Measurements from ENCODE around the gene OR2V1. TPM values are rescaled to one million over a fixed set of nuclear protein-coding genes. Genes with fewer than 3 reads are reported as not detected.
A peak's percentile ranks its signal among the peaks of the same experiment; 100 is the strongest.
"Not testable (repeated sequence)": the region's sequence is repeated elsewhere in the genome, so short reads cannot be mapped to it uniquely, and the experiment has no call there.

The OR2V1 gene
- total RNA-seq, 5 donors from 2014 or later (not counting 1 experiment from before 2014, with no cell fraction given) = not detected

GRCh38 chr5:181160755-181161533 is 30.0 kb upstream of the OR2V1 start:
- H3K4me1 Mint-ChIP-seq = peaks cover 26 to 42% (median 31%) of the 10 kb centered on the region in 3 donors
- peaks cover 4 to 41% of the 10 kb centered on the region in 2 donors for H3K27me3 Mint-ChIP-seq
- POLR2A ChIA-PET; H3K36me3 Mint-ChIP-seq; H3K9me3 Mint-ChIP-seq; H3K9me3 ChIP-seq; H3K36me3 ChIP-seq (ENCODE audit: control insufficient read depth in 2 of 2, extremely low read depth in 1 of 2, insufficient read depth in 1 of 2, low read length in 1 of 2): not testable (repeated sequence)
- peak overlapping the region; percentile 52 to 83 (median 65) for H3K4me3 Mint-ChIP-seq
- H3K4me3 ChIP-seq (ENCODE audit: control insufficient read depth in 1 of 2, extremely low read depth in 1 of 2, low read length in 1 of 2) = peak overlapping the region; percentile 0 to 43
- H3K27ac Mint-ChIP-seq = peak overlapping the region in 1 of 2 donors; percentile 80
- peaks cover 0 to 39% of the 10 kb centered on the region in 2 experiments for H3K4me1 ChIP-seq (ENCODE audit: control insufficient read depth in 1 of 2, extremely low read depth in 1 of 2, insufficient read depth in 2 of 2, low read length in 2 of 2)
- CTCF ChIA-PET = interaction anchor here in 1 of 2 donors (1.2 kb wide), 1 partner anchor 12 kb away, joined by 5 read pairs; no protein-coding TSS in a partner anchor
- peaks cover 0 to 46% of the 10 kb centered on the region in 2 experiments for H3K27me3 ChIP-seq (replicated peaks in 1 of 2; ENCODE audit: control insufficient read depth in 2 of 2, extremely low read depth in 1 of 2, insufficient read depth in 2 of 2, low read length in 1 of 2)
- peak overlapping the region; percentile 80 for H3K27ac ChIP-seq (ENCODE audit: low read length)
- WGBS (ENCODE audit: insufficient coverage) = 13% methylated on average over 13 of the region's 48 CpGs
- peak in 3 of 4 experiments; percentile 32 to 38 (median 38) for ATAC-seq (replicated peaks in 1 of 4)
- peak in 34 of 35 experiments; percentile 15 to 82 (median 44) for DNase-seq

GRCh38 chr5:181160152-181160754 is 29.3 kb upstream of the OR2V1 start:
- Mint-ChIP-seq H3K27me3 (peaks cover 0 to 36% of the 10 kb centered on the region in 2 donors), H3K36me3 (no peaks in the 10 kb centered on the region), H3K4me3 (peak overlapping the region; percentile 72 to 83 (median 74)), H3K9me3 (no peaks in the 10 kb centered on the region), H3K27ac (peak overlapping the region in 1 of 2 donors; percentile 91), H3K4me1 (peaks cover 22 to 36% (median 26%) of the 10 kb centered on the region in 3 donors)
- Histone ChIP-seq H3K27me3 (replicated peaks in 1 of 2; ENCODE audit: control insufficient read depth in 2 of 2, extremely low read depth in 1 of 2, insufficient read depth in 2 of 2, low read length in 1 of 2) (peaks cover 0 to 44% of the 10 kb centered on the region in 2 experiments), H3K36me3 (ENCODE audit: control insufficient read depth in 2 of 2, extremely low read depth in 1 of 2, insufficient read depth in 1 of 2, low read length in 1 of 2) (no peaks in the 10 kb centered on the region), H3K9me3 (no peaks in the 10 kb centered on the region), H3K4me1 (ENCODE audit: control insufficient read depth in 1 of 2, extremely low read depth in 1 of 2, insufficient read depth in 2 of 2, low read length in 2 of 2) (peaks cover 0 to 39% of the 10 kb centered on the region in 2 experiments), H3K4me3 (ENCODE audit: control insufficient read depth in 1 of 2, extremely low read depth in 1 of 2, low read length in 1 of 2) (peak overlapping the region in 1 of 2 donors; percentile 44), H3K27ac (ENCODE audit: low read length) (peak overlapping the region; percentile 86)
- DNase-seq (peak in 34 of 35 experiments; percentile 51 to 94 (median 76)), ATAC-seq (replicated peaks in 1 of 4) (peak; percentile 62 to 87 (median 62))
- ChIA-PET POLR2A (interaction anchor here in 1 of 2 donors (0.6 kb wide), 1 partner anchor 55 kb away, joined by 9 read pairs; no protein-coding TSS in a partner anchor), CTCF (interaction anchor here (0.5 to 1.2 kb wide), 4 partner anchors 13 to 387 kb away, joined by 3 to 5 read pairs (median 4); no protein-coding TSS in a partner anchor)
- WGBS (ENCODE audit: insufficient coverage) = 65% methylated on average over 13 of the region's 21 CpGs

- Histone ChIP-seq H3K27ac (ENCODE audit: low read length) (peak overlapping the region; percentile 86), H3K9me3 (no peaks in the 10 kb centered on the region), H3K36me3 (ENCODE audit: control insufficient read depth in 2 of 2, extremely low read depth in 1 of 2, insufficient read depth in 1 of 2, low read length in 1 of 2) (no peaks in the 10 kb centered on the region), H3K27me3 (replicated peaks in 1 of 2; ENCODE audit: control insufficient read depth in 2 of 2, extremely low read depth in 1 of 2, insufficient read depth in 2 of 2, low read length in 1 of 2) (peaks cover 0 to 38% of the 10 kb centered on the region in 2 experiments), H3K4me3 (ENCODE audit: control insufficient read depth in 1 of 2, extremely low read depth in 1 of 2, low read length in 1 of 2) (peak overlapping the region in 1 of 2 donors; percentile 44), H3K4me1 (ENCODE audit: control insufficient read depth in 1 of 2, extremely low read depth in 1 of 2, insufficient read depth in 2 of 2, low read length in 2 of 2) (peaks cover 0 to 36% of the 10 kb centered on the region in 2 experiments)
- ATAC-seq (replicated peaks in 1 of 4) (peak; percentile 56 to 84 (median 80)), DNase-seq (peak; percentile 71 to 96 (median 88))
- Mint-ChIP-seq H3K4me1 (peaks cover 21 to 34% (median 23%) of the 10 kb centered on the region in 3 donors), H3K9me3 (peaks cover 0 to 3% (median 0%) of the 10 kb centered on the region in 3 donors), H3K4me3 (peak overlapping the region; percentile 74 to 83 (median 79)), H3K27me3 (peaks cover 0 to 32% of the 10 kb centered on the region in 2 donors), H3K36me3 (no peaks in the 10 kb centered on the region), H3K27ac (peak overlapping the region; percentile 89 to 91)
- ChIA-PET CTCF (interaction anchor here (0.5 to 1.2 kb wide), 4 partner anchors 14 to 386 kb away, joined by 3 to 5 read pairs (median 4); no protein-coding TSS in a partner anchor), POLR2A (no interaction called here)
- WGBS (ENCODE audit: insufficient coverage) = 78% methylated on average over 10 of the region's 20 CpGs
Observed at GRCh38 chr5:181159286-181160151, 28.6 kb upstream of the OR2V1 start.

GRCh38 chr5:181158869-181159268 is 27.9 kb upstream of the OR2V1 start:
- H3K4me3 Mint-ChIP-seq = peak overlapping the region in 1 of 3 donors; percentile 83
- H3K27me3 Mint-ChIP-seq = peaks cover 0 to 25% of the 10 kb centered on the region in 2 donors
- ChIA-PET POLR2A (no interaction called here), CTCF (no interaction called here)
- H3K36me3 ChIP-seq (ENCODE audit: control insufficient read depth in 2 of 2, extremely low read depth in 1 of 2, insufficient read depth in 1 of 2, low read length in 1 of 2) = no peaks in the 10 kb centered on the region
- ATAC-seq (replicated peaks in 1 of 4) (no peak), DNase-seq (no peak)
- H3K36me3 Mint-ChIP-seq = no peaks in the 10 kb centered on the region
- H3K4me1 Mint-ChIP-seq = peaks cover 21 to 36% (median 24%) of the 10 kb centered on the region in 3 donors
- WGBS (ENCODE audit: insufficient coverage) = 88% methylated on average over 2 of the region's 3 CpGs
- peaks cover 0 to 3% (median 0%) of the 10 kb centered on the region in 3 donors for H3K9me3 Mint-ChIP-seq
- no peaks in the 10 kb centered on the region for H3K9me3 ChIP-seq
- peaks cover 0 to 32% of the 10 kb centered on the region in 2 experiments for H3K27me3 ChIP-seq (replicated peaks in 1 of 2; ENCODE audit: control insufficient read depth in 2 of 2, extremely low read depth in 1 of 2, insufficient read depth in 2 of 2, low read length in 1 of 2)
- H3K27ac Mint-ChIP-seq = no peak overlapping the region
- peaks cover 0 to 30% of the 10 kb centered on the region in 2 experiments for H3K4me1 ChIP-seq (ENCODE audit: control insufficient read depth in 1 of 2, extremely low read depth in 1 of 2, insufficient read depth in 2 of 2, low read length in 2 of 2)
- no peak overlapping the region for H3K27ac ChIP-seq (ENCODE audit: low read length)
- H3K4me3 ChIP-seq (ENCODE audit: control insufficient read depth in 1 of 2, extremely low read depth in 1 of 2, low read length in 1 of 2) = no peak overlapping the region

- ATAC-seq (replicated peaks in 1 of 4) (peak in 1 of 4 experiments; percentile 46), DNase-seq (no peak)
- Histone ChIP-seq H3K9me3 (no peaks in the 10 kb centered on the region), H3K36me3 (ENCODE audit: control insufficient read depth in 2 of 2, extremely low read depth in 1 of 2, insufficient read depth in 1 of 2, low read length in 1 of 2) (no peaks in the 10 kb centered on the region), H3K4me3 (ENCODE audit: control insufficient read depth in 1 of 2, extremely low read depth in 1 of 2, low read length in 1 of 2) (no peak overlapping the region), H3K27ac (ENCODE audit: low read length) (no peak overlapping the region), H3K4me1 (ENCODE audit: control insufficient read depth in 1 of 2, extremely low read depth in 1 of 2, insufficient read depth in 2 of 2, low read length in 2 of 2) (peaks cover 0 to 22% of the 10 kb centered on the region in 2 experiments), H3K27me3 (replicated peaks in 1 of 2; ENCODE audit: control insufficient read depth in 2 of 2, extremely low read depth in 1 of 2, insufficient read depth in 2 of 2, low read length in 1 of 2) (peaks cover 0 to 21% of the 10 kb centered on the region in 2 experiments)
- Mint-ChIP-seq H3K27me3 (peaks cover 0 to 14% of the 10 kb centered on the region in 2 donors), H3K4me3 (no peak overlapping the region), H3K9me3 (peaks cover 0 to 3% (median 0%) of the 10 kb centered on the region in 3 donors), H3K36me3 (no peaks in the 10 kb centered on the region), H3K4me1 (peaks cover 13 to 31% (median 16%) of the 10 kb centered on the region in 3 donors), H3K27ac (no peak overlapping the region)
- CTCF ChIA-PET = no interaction called here
- no CpG with 5 or more reads among the region's 3 CpGs for WGBS (ENCODE audit: insufficient coverage)
- POLR2A ChIA-PET = no interaction called here
Observed at GRCh38 chr5:181156758-181157157, 25.8 kb upstream of the OR2V1 start.

All from T-cell (primary cell).